Activated effector memory CD4-positive, alpha-beta T cell treated with Interleukin-2 at 50 U/mL for 16 hours (primary cell): ENCODE data around the gene NUDT4B.
"Not testable (repeated sequence)": the region's sequence is repeated elsewhere in the genome, so short reads cannot be mapped to it uniquely, and the experiment has no call there.

Source experiments
- DNase-seq: peaks from one replicate; pipeline ENCODE4 v3.0.0-alpha.2; 2020

The NUDT4B gene

GRCh38 chr1:148748563-148749334 lies at the start of gene NUDT4B:
Gene NUDT4B (plus strand): TSS chr1:148748774. CDS start chr1:148748953, 179 bp downstream.
- not testable (repeated sequence) for DNase-seq

- DNase-seq, result not testable (repeated sequence)
These were observed 49.2 kb upstream of the NUDT4B start for GRCh38 chr1:148699357-148699756.

GRCh38 chr1:148702242-148702641 lies 46.3 kb upstream of the NUDT4B start:
- not testable (repeated sequence) for DNase-seq

- DNase-seq, result not testable (repeated sequence)
These were observed 44.5 kb upstream of the NUDT4B start for GRCh38 chr1:148703973-148704591.

GRCh38 chr1:148705316-148705948 lies 43.1 kb upstream of the NUDT4B start:
- DNase-seq, result not testable (repeated sequence)

GRCh38 chr1:148708779-148709333 lies 39.7 kb upstream of the NUDT4B start:
- DNase-seq, result not testable (repeated sequence)

- not testable (repeated sequence) for DNase-seq
These were observed 37.6 kb upstream of the NUDT4B start for GRCh38 chr1:148710772-148711523.

- DNase-seq, result not testable (repeated sequence)
These were observed 36.2 kb upstream of the NUDT4B start for GRCh38 chr1:148712353-148712752.

GRCh38 chr1:148715518-148715917 lies 33.1 kb upstream of the NUDT4B start:
- not testable (repeated sequence) for DNase-seq

- DNase-seq, result not testable (repeated sequence)
These were observed 31.5 kb upstream of the NUDT4B start for GRCh38 chr1:148716966-148717520.

- not testable (repeated sequence) for DNase-seq
These were observed 27.7 kb upstream of the NUDT4B start for GRCh38 chr1:148720918-148721317.

- DNase-seq, result not testable (repeated sequence)
These were observed 25.8 kb upstream of the NUDT4B start for GRCh38 chr1:148722758-148723157.

GRCh38 chr1:148723515-148723914 lies 25.1 kb upstream of the NUDT4B start:
- DNase-seq, result not testable (repeated sequence)

GRCh38 chr1:148724872-148725271 lies 23.7 kb upstream of the NUDT4B start:
- not testable (repeated sequence) for DNase-seq

- not testable (repeated sequence) for DNase-seq
These were observed 20.7 kb upstream of the NUDT4B start for GRCh38 chr1:148727862-148728261.

- DNase-seq, result not testable (repeated sequence)
These were observed 19.4 kb upstream of the NUDT4B start for GRCh38 chr1:148729128-148729527.

- DNase-seq, result not testable (repeated sequence)
These were observed 19.0 kb upstream of the NUDT4B start for GRCh38 chr1:148729541-148729940.

- DNase-seq, result not testable (repeated sequence)
These were observed 16.3 kb upstream of the NUDT4B start for GRCh38 chr1:148732277-148732676.

- not testable (repeated sequence) for DNase-seq
These were observed 14.8 kb upstream of the NUDT4B start for GRCh38 chr1:148733585-148734310.

GRCh38 chr1:148734311-148734662 lies 14.3 kb upstream of the NUDT4B start:
- not testable (repeated sequence) for DNase-seq

GRCh38 chr1:148735538-148735937 lies 13.0 kb upstream of the NUDT4B start:
- DNase-seq, result not testable (repeated sequence)
